GM12892 (cell line): ENCODE data around the gene VASH1.

Experiments
- POLR2A ChIP-seq: IDR thresholded peaks from 2 replicates; pipeline ENCODE4 v1.6.1; 2011; ENCODE audit warnings: low read depth, low read length, control low read depth
- POLR2AphosphoS5 ChIP-seq: IDR thresholded peaks from 2 replicates; pipeline ENCODE4 v1.6.1; 2011; ENCODE audit warnings: low read depth, low read length, control low read depth
- TAF1 ChIP-seq: IDR thresholded peaks from 2 replicates; pipeline ENCODE4 v1.6.1; 2011; ENCODE audit warnings: low read depth, mild to moderate bottlenecking, control low read depth, low read length, borderline replicate concordance

- TF ChIP-seq POLR2A (no peak), TAF1 (no peak), POLR2AphosphoS5 (no peak)
These were observed 19.8 kb downstream of the VASH1 start for GRCh38 chr14:76780875-76781647.
